ENCODE measurements around the gene NCAM2.

The NCAM2 gene

GRCh38 chr21:21196087-21196486 lies 197.9 kb downstream of the NCAM2 start:
- Histone ChIP-seq H3K4me3 (ENCODE audit: low read depth, low read length) (no peak overlapping the region), H3K9ac (no peak overlapping the region), H3K36me3 (ENCODE audit: control insufficient read depth, insufficient read depth, low read length) (no peaks in the 10 kb centered on the region), H3K27ac (no peak overlapping the region), H3K79me2 (no peaks in the 10 kb centered on the region), H3K4me2 (ENCODE audit: low read length) (no peak overlapping the region), H2AFZ (no peak overlapping the region), H3K4me1 (no peaks in the 10 kb centered on the region), H3K9me3 (ENCODE audit: control insufficient read depth, low read length) (no peaks in the 10 kb centered on the region), H3K27me3 (ENCODE audit: control insufficient read depth, insufficient read depth, low read length) (no peaks in the 10 kb centered on the region)
- TF ChIP-seq, protein P1, sequence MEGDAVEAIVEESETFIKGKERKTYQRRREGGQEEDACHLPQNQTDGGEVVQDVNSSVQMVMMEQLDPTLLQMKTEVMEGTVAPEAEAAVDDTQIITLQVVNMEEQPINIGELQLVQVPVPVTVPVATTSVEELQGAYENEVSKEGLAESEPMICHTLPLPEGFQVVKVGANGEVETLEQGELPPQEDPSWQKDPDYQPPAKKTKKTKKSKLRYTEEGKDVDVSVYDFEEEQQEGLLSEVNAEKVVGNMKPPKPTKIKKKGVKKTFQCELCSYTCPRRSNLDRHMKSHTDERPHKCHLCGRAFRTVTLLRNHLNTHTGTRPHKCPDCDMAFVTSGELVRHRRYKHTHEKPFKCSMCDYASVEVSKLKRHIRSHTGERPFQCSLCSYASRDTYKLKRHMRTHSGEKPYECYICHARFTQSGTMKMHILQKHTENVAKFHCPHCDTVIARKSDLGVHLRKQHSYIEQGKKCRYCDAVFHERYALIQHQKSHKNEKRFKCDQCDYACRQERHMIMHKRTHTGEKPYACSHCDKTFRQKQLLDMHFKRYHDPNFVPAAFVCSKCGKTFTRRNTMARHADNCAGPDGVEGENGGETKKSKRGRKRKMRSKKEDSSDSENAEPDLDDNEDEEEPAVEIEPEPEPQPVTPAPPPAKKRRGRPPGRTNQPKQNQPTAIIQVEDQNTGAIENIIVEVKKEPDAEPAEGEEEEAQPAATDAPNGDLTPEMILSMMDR (IDR thresholded peaks at IDR 0.05) = no peak

DNA sequence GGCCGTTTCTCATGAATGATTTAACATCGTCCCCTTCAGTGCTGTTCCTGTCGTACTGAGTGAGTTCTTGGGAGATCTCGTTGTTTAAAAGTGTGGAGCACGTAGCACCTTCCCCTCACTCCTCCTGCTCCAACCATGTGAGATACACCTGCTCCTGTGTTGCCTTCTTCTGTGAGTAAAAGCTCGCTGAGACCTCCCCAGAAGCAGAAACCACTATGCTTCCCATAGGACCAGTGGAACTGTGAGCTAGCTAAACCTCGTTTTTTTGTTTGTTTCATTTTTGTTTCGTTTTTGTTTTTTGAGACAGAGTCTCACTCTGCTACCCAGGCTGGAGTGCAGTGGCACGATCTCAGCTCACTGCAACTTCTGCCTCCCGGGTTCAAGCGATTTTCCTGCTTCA lies 198.6 kb downstream of the NCAM2 start:
- Histone ChIP-seq H3K4me1 (no peaks in the 10 kb centered on the region), H3K4me2 (ENCODE audit: low read length) (no peak overlapping the region), H3K9me3 (ENCODE audit: control insufficient read depth, low read length) (no peaks in the 10 kb centered on the region), H3K4me3 (ENCODE audit: low read depth, low read length) (no peak overlapping the region), H3K9ac (no peak overlapping the region), H3K79me2 (no peaks in the 10 kb centered on the region), H3K27ac (no peak overlapping the region), H2AFZ (no peak overlapping the region), H3K36me3 (ENCODE audit: control insufficient read depth, insufficient read depth, low read length) (no peaks in the 10 kb centered on the region), H3K27me3 (ENCODE audit: control insufficient read depth, insufficient read depth, low read length) (no peaks in the 10 kb centered on the region)
- TF ChIP-seq, protein P1 (IDR thresholded peaks at IDR 0.05) = no peak

DNA sequence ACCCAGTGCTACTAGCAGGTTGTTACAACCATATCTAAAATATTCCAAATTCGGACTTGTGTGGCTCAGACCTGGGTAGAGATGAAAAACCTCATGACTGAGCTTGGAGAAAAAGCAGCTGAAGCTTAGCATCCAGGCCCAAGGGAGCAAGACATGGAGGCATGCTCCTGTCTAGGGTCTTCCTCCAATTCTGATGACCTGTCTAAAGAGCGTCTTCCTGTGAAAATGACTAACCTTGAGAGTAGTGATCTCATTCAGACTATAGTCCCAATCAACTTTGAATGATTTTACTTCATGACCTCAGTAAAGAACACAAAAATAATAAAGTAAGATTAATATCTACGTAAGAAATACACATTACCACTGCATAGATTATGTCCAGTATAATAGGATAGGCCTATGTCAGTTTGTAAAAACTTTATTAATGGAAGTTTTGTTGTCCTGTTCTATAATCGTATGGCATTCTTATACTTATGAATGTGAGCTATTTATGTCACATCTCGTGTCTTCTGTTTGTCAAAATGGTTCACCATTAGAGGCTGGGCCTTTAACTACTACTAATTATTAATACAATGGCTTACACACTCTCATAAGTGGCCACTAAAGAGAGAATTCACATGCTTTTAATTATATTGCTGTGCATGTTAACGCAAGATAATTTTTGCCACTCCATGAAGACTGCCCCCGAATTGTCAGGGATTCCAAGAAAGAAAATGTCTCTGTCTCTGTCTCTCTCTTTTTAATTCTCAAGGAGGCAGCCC lies 201.3 kb downstream of the NCAM2 start:
- H3K36me3 ChIP-seq (ENCODE audit: control insufficient read depth, insufficient read depth, low read length) = no peaks in the 10 kb centered on the region
- no peaks in the 10 kb centered on the region for H3K27me3 ChIP-seq (ENCODE audit: control insufficient read depth, insufficient read depth, low read length)
- no peaks in the 10 kb centered on the region for H3K4me1 ChIP-seq
- H3K79me2 ChIP-seq = no peaks in the 10 kb centered on the region
- H3K4me2 ChIP-seq (ENCODE audit: low read length) = no peak overlapping the region
- no peak overlapping the region for H2AFZ ChIP-seq
- H3K4me3 ChIP-seq (ENCODE audit: low read depth, low read length) = no peak overlapping the region
- H3K27ac ChIP-seq = no peak overlapping the region
- no peak overlapping the region for H3K9ac ChIP-seq
- TF ChIP-seq, protein P1 (IDR thresholded peaks at IDR 0.05) = no peak
- no peaks in the 10 kb centered on the region for H3K9me3 ChIP-seq (ENCODE audit: control insufficient read depth, low read length)

- no peaks in the 10 kb centered on the region for H3K79me2 ChIP-seq
- no peak overlapping the region for H3K4me3 ChIP-seq (ENCODE audit: low read depth, low read length)
- no peaks in the 10 kb centered on the region for H3K27me3 ChIP-seq (ENCODE audit: control insufficient read depth, insufficient read depth, low read length)
- H3K36me3 ChIP-seq (ENCODE audit: control insufficient read depth, insufficient read depth, low read length) = no peaks in the 10 kb centered on the region
- H3K9me3 ChIP-seq (ENCODE audit: control insufficient read depth, low read length) = no peaks in the 10 kb centered on the region
- no peak overlapping the region for H3K27ac ChIP-seq
- H2AFZ ChIP-seq = no peak overlapping the region
- no peak overlapping the region for H3K9ac ChIP-seq
- TF ChIP-seq, protein P1 (IDR thresholded peaks at IDR 0.05) = no peak
- no peak overlapping the region for H3K4me2 ChIP-seq (ENCODE audit: low read length)
- H3K4me1 ChIP-seq = no peaks in the 10 kb centered on the region
Measured at GRCh38 chr21:21200103-21200938, 202.1 kb downstream of the NCAM2 start.

Data from parathyroid adenoma (tissue), 2 donors.